ENCODE data around the gene C22orf39. TPM values are rescaled to one million over a fixed set of nuclear protein-coding genes. Genes with fewer than 3 reads are reported as not detected.

The C22orf39 gene
- total RNA-seq, 1 donor from 2014 or later = 68.6 TPM

GRCh38 chr22:19407649-19408606, 39.6 kb downstream of the C22orf39 start:
- DNase-seq (peak; percentile 41), ATAC-seq (peak; percentile 38)
- intact Hi-C loops (cut with micrococcal nuclease) = no loop called here

DNA sequence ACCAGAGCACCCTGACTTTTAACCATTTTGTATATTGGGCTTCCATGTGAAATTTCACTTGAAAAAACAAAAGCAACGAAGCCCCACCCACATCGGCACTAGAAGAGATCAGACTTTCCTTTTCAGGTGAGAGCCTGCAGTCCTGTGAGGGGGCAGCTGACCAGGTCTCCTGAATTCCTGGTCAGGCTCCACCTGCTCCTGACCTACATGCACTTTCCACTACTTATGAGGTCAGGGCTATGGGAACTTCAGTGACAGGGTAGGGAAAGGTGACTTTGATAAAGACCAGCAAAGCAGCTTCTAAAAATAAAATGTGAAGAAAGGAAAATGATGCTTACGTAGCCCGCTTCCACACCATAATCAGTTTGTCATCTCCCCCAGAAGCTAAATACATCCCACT, 40.7 kb downstream of the C22orf39 start:
- ATAC-seq = peak; percentile 82
- no peak for DNase-seq
- intact Hi-C loops (cut with micrococcal nuclease) = no loop called here

DNA sequence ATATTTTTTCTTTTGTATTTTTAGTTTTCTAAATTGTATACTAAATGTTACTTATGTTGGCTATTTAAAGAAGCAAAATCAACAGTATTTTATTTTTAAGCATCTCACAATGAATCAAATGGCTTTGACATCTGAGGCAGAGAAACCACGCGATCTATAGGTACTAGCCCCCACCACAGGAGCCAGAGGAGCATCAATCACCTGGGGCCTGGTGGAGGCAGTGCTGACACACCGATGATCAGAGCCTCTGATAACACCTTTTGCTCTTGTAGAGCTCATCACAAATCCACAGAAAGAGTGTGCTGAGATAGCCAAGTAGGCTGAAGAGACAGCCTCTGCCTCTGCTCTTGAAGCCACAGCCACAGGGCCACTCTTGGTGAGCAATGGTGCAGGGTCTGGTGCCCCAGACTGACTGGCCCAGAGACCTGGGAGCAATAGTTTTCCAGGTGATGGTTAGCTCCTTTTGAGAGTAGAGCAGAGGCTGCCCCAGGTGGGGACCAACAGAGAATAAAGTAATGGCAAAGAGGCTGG, 41.2 kb downstream of the C22orf39 start:
- no peak for DNase-seq
- intact Hi-C loops (cut with micrococcal nuclease) = no loop called here
- no peak for ATAC-seq

DNA sequence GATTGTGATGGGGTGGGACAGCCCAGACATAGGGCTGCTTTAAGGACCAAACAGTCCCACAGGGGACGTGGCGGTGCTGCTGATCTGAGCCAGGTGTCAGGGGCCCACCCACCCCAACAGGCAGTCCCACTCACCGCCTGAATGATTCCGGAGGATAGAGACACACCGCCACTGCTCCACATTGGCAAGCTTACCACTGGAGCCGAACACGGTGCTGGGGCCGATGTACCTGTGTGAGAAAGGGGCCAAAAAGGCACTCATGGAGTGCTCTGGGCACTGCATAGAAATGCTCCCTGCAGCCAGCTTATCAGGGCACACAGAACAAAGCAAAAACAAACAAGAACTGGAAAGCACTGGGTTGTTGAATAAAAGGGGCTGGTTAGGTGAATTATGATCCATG, 41.9 kb downstream of the C22orf39 start:
- intact Hi-C loops (cut with micrococcal nuclease) = no loop called here
- DNase-seq (no peak), ATAC-seq (no peak)

- DNase-seq (no peak), ATAC-seq (no peak)
- intact Hi-C loops (cut with micrococcal nuclease) = no loop called here
Measured at GRCh38 chr22:19405133-19405532, 42.4 kb downstream of the C22orf39 start.

DNA sequence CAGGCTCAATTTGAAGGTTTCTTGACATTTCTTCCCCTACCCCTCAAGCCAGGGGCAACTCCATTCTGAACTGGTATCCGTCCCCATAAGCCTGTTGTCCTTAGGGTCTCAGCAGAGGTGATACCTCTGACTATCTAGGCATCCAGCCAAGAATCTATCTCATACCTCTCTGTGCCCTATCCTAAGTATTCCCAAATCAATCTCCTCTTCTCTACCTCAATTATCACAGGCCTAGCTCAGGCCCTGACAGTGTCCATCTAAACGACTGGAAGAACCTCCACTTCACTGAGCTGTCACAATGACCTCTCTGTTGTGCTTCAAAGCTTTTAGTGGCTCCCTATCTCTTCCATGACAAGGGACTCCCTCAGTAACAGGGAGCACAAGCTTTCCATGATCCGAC, 42.8 kb downstream of the C22orf39 start:
- no peak for ATAC-seq
- intact Hi-C loops (cut with micrococcal nuclease) = no loop called here
- DNase-seq = no peak

GRCh38 chr22:19402642-19403191, 44.8 kb downstream of the C22orf39 start:
- intact Hi-C loops (cut with micrococcal nuclease) = no loop called here
- ATAC-seq (no peak), DNase-seq (no peak)

- no peak for DNase-seq
- intact Hi-C loops (cut with micrococcal nuclease) = no loop called here
- ATAC-seq = no peak
Measured at GRCh38 chr22:19401483-19401882, 46.0 kb downstream of the C22orf39 start.

- intact Hi-C loops (cut with micrococcal nuclease) = no loop called here
- DNase-seq (no peak), ATAC-seq (no peak)
Measured at GRCh38 chr22:19400881-19401280, 46.6 kb downstream of the C22orf39 start.

DNA sequence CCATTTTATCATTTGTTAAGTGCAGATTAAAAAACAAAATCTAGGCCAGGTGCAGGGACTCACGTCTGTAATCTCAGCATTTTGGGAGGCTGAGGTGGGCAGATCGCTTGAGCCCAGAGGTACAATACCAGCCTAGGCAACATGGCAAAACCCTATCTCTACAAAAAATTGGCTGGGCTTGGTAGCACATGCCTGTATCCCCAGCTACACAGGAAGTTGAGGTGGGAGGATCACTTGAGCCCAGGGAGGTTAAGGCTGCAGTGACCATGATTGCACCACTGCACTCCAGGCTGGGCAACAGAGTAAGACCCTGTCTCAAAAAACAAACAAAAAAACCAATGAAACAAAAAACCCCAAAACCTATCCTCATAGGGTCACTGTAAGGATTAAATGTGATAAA, 48.9 kb downstream of the C22orf39 start:
- DNase-seq (no peak), ATAC-seq (no peak)
- intact Hi-C loops (cut with micrococcal nuclease) = no loop called here

DNA sequence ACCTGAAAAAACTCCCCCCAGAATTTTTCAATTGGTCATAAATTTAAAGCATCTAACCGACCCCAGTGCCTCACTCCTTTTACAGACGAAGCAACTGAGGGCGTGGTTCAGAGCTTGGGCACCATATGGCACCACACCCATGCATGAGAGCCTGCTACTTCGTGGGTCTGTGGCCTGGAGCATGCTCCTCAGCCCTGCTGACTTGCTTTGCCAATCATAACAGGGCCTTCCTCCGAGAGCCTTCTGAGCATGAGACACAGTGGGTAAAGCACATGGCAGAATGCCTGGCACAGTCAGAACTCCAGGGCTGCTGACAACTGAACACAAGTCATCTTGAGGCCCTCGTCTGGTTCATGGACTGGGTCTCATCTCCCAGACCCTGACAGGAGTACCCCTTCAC, 49.3 kb downstream of the C22orf39 start:
- intact Hi-C loops (cut with micrococcal nuclease) = no loop called here
- no peak for DNase-seq
- no peak for ATAC-seq

GRCh38 chr22:19397734-19398104, 49.8 kb downstream of the C22orf39 start:
- intact Hi-C loops (cut with micrococcal nuclease) = no loop called here
- DNase-seq (no peak), ATAC-seq (no peak)

- intact Hi-C loops (cut with micrococcal nuclease) = no loop called here
Measured at GRCh38 chr22:19396934-19397733, 50.4 kb downstream of the C22orf39 start.

DNA sequence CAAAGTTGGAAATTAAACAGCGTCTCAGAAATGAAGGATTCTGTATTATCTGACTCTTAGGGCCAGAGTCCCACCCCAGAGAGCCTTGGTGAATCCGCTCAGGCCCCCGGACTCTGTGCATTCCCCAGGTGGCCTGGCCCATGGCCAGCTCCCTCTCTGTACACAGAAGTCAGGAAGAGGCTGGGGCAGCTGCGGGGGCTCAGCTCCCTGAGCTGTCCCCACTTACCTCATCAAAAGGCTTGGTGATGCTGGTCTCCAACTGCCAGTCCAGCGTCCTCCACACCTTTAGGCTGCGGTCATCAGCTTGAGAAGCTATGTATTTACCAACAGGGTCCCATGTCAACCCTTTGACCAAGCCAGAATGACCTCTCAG, 51.0 kb downstream of the C22orf39 start:
- no peak for DNase-seq
- ATAC-seq = no peak
- intact Hi-C loops (cut with micrococcal nuclease) = no loop called here

More at GRCh38 chr22:19396934-19397733, 50.4 kb downstream of the C22orf39 start:
- peak; percentile 79 for ATAC-seq
- DNase-seq = no peak

- intact Hi-C loops (cut with micrococcal nuclease) = no loop called here
- DNase-seq (no peak), ATAC-seq (no peak)
Measured at GRCh38 chr22:19395276-19395675, 52.2 kb downstream of the C22orf39 start.

- no peak for DNase-seq
- no peak for ATAC-seq
- intact Hi-C loops (cut with micrococcal nuclease) = no loop called here
Measured at GRCh38 chr22:19394274-19395050, 53.0 kb downstream of the C22orf39 start.

GRCh38 chr22:19393704-19394103, 53.8 kb downstream of the C22orf39 start:
- intact Hi-C loops (cut with micrococcal nuclease) = no loop called here
- DNase-seq (no peak), ATAC-seq (no peak)
